HCT116 (cell line): ENCODE results near the gene GNAS-AS1. TPM values are rescaled to one million over a fixed set of nuclear protein-coding genes. Genes with fewer than 3 reads are reported as not detected.

ENCODE experiments used
- ATAC-seq: fragments of 200-7000 bp; cut with Tn5 transposase; 2 replicates; pipeline ENCODE4 v1.9.1; 2020; ENCODE audit warnings: mild to moderate bottlenecking, moderate library complexity
- BruUV-seq: library from RNA; stranded (reverse); fragments of 400-500 nt; replicated peaks from 2 replicates; lab custom pipeline; 2021; lab: Mats Ljungman, UMichigan
- CTCF ChIA-PET: fragments of 300-600 bp; sonication (Branson Sonifier 250); formaldehyde crosslinking; loops from one replicate; lab custom pipeline; 2021; ENCODE audit warnings: antibody characterized with exemption; lab: Charles Lee
- POLR2A ChIA-PET: fragments of 300-600, 350-600 bp; sonication (Branson Sonifier 250); formaldehyde crosslinking; loops from one replicate; lab custom pipeline; 2021; ENCODE audit warnings: antibody characterized with exemption; lab: Charles Lee
- RAD21 ChIA-PET, 2 experiments: fragments of 300-600 bp; sonication (Branson Sonifier 250); formaldehyde crosslinking; loops; one replicate each; lab custom pipeline; 2023; ENCODE audit warnings: low total read pairs in 2 of 2; ENCODE audit not compliant: uncharacterized antibody in 2 of 2, unreplicated experiment in 2 of 2, low non-redundant PET in 1 of 2; lab: Charles Lee
- DNase-seq: peaks from one replicate; pipeline ENCODE4 v3.0.0-alpha.2; 2010; ENCODE audit warnings: low read depth, low spot score
- H2AFZ ChIP-seq: fragments of 200-600 bp; shearing (Covaris generic), sonication (generic); 2 replicates; pipeline ENCODE4 v1.6.1; 2017; ENCODE audit warnings: low read depth, mixed run types, mixed read lengths, antibody characterized with exemption, low read length; ENCODE audit not compliant: poor library complexity, severe bottlenecking
- H3K27ac ChIP-seq: 2 replicates; pipeline ENCODE4 v1.5.1; 2012; ENCODE audit warnings: low read depth, low read length
- H3K27me3 ChIP-seq: fragments of 200-600 bp; sonication (generic); 2 replicates; pipeline ENCODE4 v1.6.1; 2016; ENCODE audit warnings: mixed run types, low read length, mixed read lengths; ENCODE audit not compliant: insufficient read depth
- H3K36me3 ChIP-seq, 2 experiments: fragments of 200-500 bp in 1 of 2; fragments of 200-600 bp in 1 of 2; sonication (Bioruptor generic) in 1 of 2; sonication (generic) in 1 of 2; 2 replicates each; pipeline versions ENCODE4 v1.5.1 to v1.6.1; 2014 to 2016; ENCODE audit warnings: low read length in 2 of 2, inconsistent platforms in 1 of 2, mixed read lengths in 1 of 2, mixed run types in 1 of 2; ENCODE audit not compliant: insufficient read depth in 2 of 2, control insufficient read depth in 1 of 2
- H3K4me1 ChIP-seq, 2 experiments: fragments of 200-600 bp in 1 of 2; sonication (generic) in 1 of 2; 2 replicates each; pipeline versions ENCODE4 v1.5.1 to v1.6.1; 2012 to 2017; ENCODE audit warnings: low read length in 2 of 2, inconsistent platforms in 1 of 2, mild to moderate bottlenecking in 1 of 2, mixed read lengths in 1 of 2, mixed run types in 1 of 2, moderate library complexity in 1 of 2; ENCODE audit not compliant: insufficient read depth in 2 of 2, control insufficient read depth in 1 of 2
- H3K4me2 ChIP-seq: fragments of 200-600 bp; sonication (generic); 2 replicates; pipeline ENCODE4 v1.6.1; 2017; ENCODE audit warnings: mixed run types, low read length, mixed read lengths
- H3K4me3 ChIP-seq, 2 experiments: fragments of 200-600 bp in 1 of 2; sonication (generic) in 1 of 2; replicated peaks in 1 of 2; 2 replicates each; pipeline ENCODE4 v1.5.1; 2011 to 2016; ENCODE audit warnings: low read length in 2 of 2, control low read depth in 1 of 2, low read depth in 1 of 2, mild to moderate bottlenecking in 1 of 2, mixed read lengths in 1 of 2, mixed run types in 1 of 2
- H3K79me2 ChIP-seq: fragments of 200-600 bp; sonication (generic); 2 replicates; pipeline ENCODE4 v1.6.1; 2017; ENCODE audit warnings: mild to moderate bottlenecking, mixed run types, low read length, moderate library complexity, mixed read lengths; ENCODE audit not compliant: insufficient read depth
- H3K9ac ChIP-seq: fragments of 200-600 bp; sonication (generic); 2 replicates; pipeline ENCODE4 v1.6.1; 2016; ENCODE audit warnings: low read length, mixed read lengths
- H3K9me2 ChIP-seq: fragments of 200-600 bp; sonication (generic), shearing (Covaris generic); 2 replicates; pipeline ENCODE4 v1.6.1; 2017; ENCODE audit warnings: mixed run types, mild to moderate bottlenecking, moderate library complexity; ENCODE audit not compliant: insufficient read depth
- H3K9me3 ChIP-seq, 2 experiments: fragments of 200-500 bp in 1 of 2; fragments of 200-600 bp in 1 of 2; sonication (Bioruptor generic) in 1 of 2; sonication (generic) in 1 of 2; 2 replicates each; pipeline ENCODE4 v1.6.1; 2014 to 2017; ENCODE audit warnings: low read length in 2 of 2, mixed read lengths in 2 of 2, inconsistent platforms in 1 of 2, low read depth in 1 of 2, mild to moderate bottlenecking in 1 of 2, mixed run types in 1 of 2, moderate library complexity in 1 of 2; ENCODE audit not compliant: control insufficient read depth in 1 of 2, insufficient read depth in 1 of 2
- H4K20me1 ChIP-seq: fragments of 200-600 bp; sonication (generic), shearing (Covaris generic); 2 replicates; pipeline ENCODE4 v1.6.1; 2017; ENCODE audit warnings: mixed run types, mild to moderate bottlenecking, moderate library complexity; ENCODE audit not compliant: insufficient read depth
- ATF3 ChIP-seq: IDR thresholded peaks from 2 replicates; pipeline ENCODE4 v1.6.1; 2012
- CEBPB ChIP-seq: IDR thresholded peaks from 2 replicates; pipeline ENCODE4 v1.6.1; 2012; ENCODE audit warnings: low read depth
- CTCF ChIP-seq, 3 experiments: fragments of 200-600 bp in 1 of 3; sonication (generic) in 1 of 3; IDR thresholded peaks in 2 of 3; conservative IDR thresholded peaks in 1 of 3; 2 replicates each; pipeline ENCODE4 v1.5.1; 2012 to 2017; ENCODE audit warnings: low read depth in 2 of 3, low read length in 2 of 3, antibody characterized with exemption in 1 of 3, borderline replicate concordance in 1 of 3, control low read depth in 1 of 3, mild to moderate bottlenecking in 1 of 3, mixed read lengths in 1 of 3, mixed run types in 1 of 3, moderate library complexity in 1 of 3; ENCODE audit not compliant: insufficient read depth in 1 of 3
- EGR1 ChIP-seq: IDR thresholded peaks from 2 replicates; pipeline ENCODE4 v1.6.1; 2012; ENCODE audit warnings: low read depth
- ELF1 ChIP-seq: IDR thresholded peaks from 2 replicates; pipeline ENCODE4 v1.6.1; 2012; ENCODE audit warnings: low read depth, borderline replicate concordance
- EZH2 ChIP-seq: fragments of 200-600 bp; sonication (generic); IDR thresholded peaks from 2 replicates; pipeline ENCODE4 v1.6.1; 2017; ENCODE audit warnings: antibody characterized with exemption, mixed run types
- FOSL1 ChIP-seq: IDR thresholded peaks from 2 replicates; pipeline ENCODE4 v1.6.1; 2012; ENCODE audit warnings: low read depth
- JUND ChIP-seq: IDR thresholded peaks from 2 replicates; pipeline ENCODE4 v1.6.1; 2012
- MAX ChIP-seq: IDR thresholded peaks from 2 replicates; pipeline ENCODE4 v1.6.1; 2012
- POLR2A ChIP-seq: IDR thresholded peaks from 2 replicates; pipeline ENCODE4 v1.7.0; 2011; ENCODE audit warnings: borderline replicate concordance; ENCODE audit not compliant: insufficient read depth, insufficient read length; ENCODE audit errors: extremely low read depth
- POLR2AphosphoS5 ChIP-seq: IDR thresholded peaks from 2 replicates; pipeline ENCODE4 v1.6.1; 2011; ENCODE audit warnings: mild to moderate bottlenecking, low read depth, low read length, moderate library complexity
- RAD21 ChIP-seq: IDR thresholded peaks from 2 replicates; pipeline ENCODE4 v1.6.1; 2012; ENCODE audit warnings: low read depth, mild to moderate bottlenecking
- SIN3A ChIP-seq: IDR thresholded peaks from 2 replicates; pipeline ENCODE4 v1.6.1; 2012; ENCODE audit warnings: low read depth
- SP1 ChIP-seq: IDR thresholded peaks from 2 replicates; pipeline ENCODE4 v1.6.1; 2012; ENCODE audit warnings: low read depth
- SRF ChIP-seq: IDR thresholded peaks from 2 replicates; pipeline ENCODE4 v1.6.1; 2012; ENCODE audit warnings: low read depth
- TCF7L2 ChIP-seq: IDR thresholded peaks from 2 replicates; pipeline ENCODE4 v1.7.0; 2011; ENCODE audit warnings: borderline replicate concordance, inconsistent platforms; ENCODE audit not compliant: insufficient read depth, insufficient read length; ENCODE audit errors: extremely low read depth
- YY1 ChIP-seq: IDR thresholded peaks from 2 replicates; pipeline ENCODE4 v1.6.1; 2011; ENCODE audit warnings: low read length, low read depth, moderate library complexity, mild to moderate bottlenecking; ENCODE audit not compliant: insufficient replicate concordance; ENCODE audit errors: extremely low read depth
- ZBTB33 ChIP-seq: IDR thresholded peaks from 2 replicates; pipeline ENCODE4 v1.6.1; 2011; ENCODE audit warnings: mild to moderate bottlenecking, low read length, moderate library complexity; ENCODE audit not compliant: insufficient replicate concordance; ENCODE audit errors: extremely low read depth
- ZNF274 ChIP-seq: fragments of 200-500 bp; sonication (Bioruptor generic); IDR thresholded peaks from 2 replicates; pipeline ENCODE4 v1.6.1; 2014; ENCODE audit warnings: mild to moderate bottlenecking, low read depth, low read length, inconsistent platforms
- intact Hi-C: fragments of 100-400 bp; cut with micrococcal nuclease; formaldehyde crosslinking; loops from 2 replicates; pipeline ENCODE4 v1.10.0; 2022
- total RNA-seq: library from RNA; stranded (reverse); gene quantifications from one replicate; pipeline ENCODE4 v1.2.1, GENCODE V29; 2021; ENCODE audit not compliant: unreplicated experiment

The GNAS-AS1 gene
- total RNA-seq, 1 experiment from 2014 or later = not detected

GRCh38 chr20:58797371-58798338, 53.0 kb downstream of the GNAS-AS1 start:
- Histone ChIP-seq H3K9me3 (no peaks in the 10 kb centered on the region), H3K36me3 (no peaks in the 10 kb centered on the region), H2AFZ (no peak overlapping the region), H3K4me1 (no peaks in the 10 kb centered on the region), H3K4me2 (no peak overlapping the region), H4K20me1 (no peaks in the 10 kb centered on the region), H3K9ac (no peak overlapping the region), H3K9me2 (no peaks in the 10 kb centered on the region), H3K4me3 (no peak overlapping the region), H3K27ac (no peak overlapping the region), H3K27me3 (peaks cover 15% of the 10 kb centered on the region), H3K79me2 (no peaks in the 10 kb centered on the region)
- TF ChIP-seq FOSL1 (no peak), POLR2A (no peak), ZNF274 (no peak), YY1 (no peak), MAX (no peak), SRF (no peak), CTCF (IDR thresholded peaks at IDR 0.05 in 2 of 3, conservative IDR thresholded peaks at IDR 0.05 in 1 of 3; ENCODE audit: borderline replicate concordance in 1 of 3, insufficient read depth in 1 of 3, low read depth in 2 of 3, low read length in 2 of 3) (no peak), EGR1 (no peak), EZH2 (no peak), ZBTB33 (no peak), POLR2AphosphoS5 (no peak), CEBPB (no peak), JUND (no peak), RAD21 (no peak), ELF1 (no peak), SIN3A (no peak), SP1 (no peak), TCF7L2 (no peak), ATF3 (no peak)
- BruUV-seq = no TSS peak
- intact Hi-C loops = no loop called here
- CTCF ChIA-PET = no interaction called here
- RAD21 ChIA-PET = no interaction called here
- POLR2A ChIA-PET = interaction anchor here (0.6 kb wide), 1 partner anchor 513 kb away, joined by 4 read pairs; no protein-coding TSS in a partner anchor
- DNase-seq = no peak
- no peak for ATAC-seq
